Stimulated activated CD4-positive, alpha-beta T cell treated with anti-CD3 and anti-CD28 coated beads, TNF-alpha, amount 100 ng/mL, for 4 hours (primary cell): ENCODE measurements around the gene TBC1D19.
A peak's percentile ranks its signal among the peaks of the same experiment; 100 is the strongest.
"Not testable (repeated sequence)": the region's sequence is repeated elsewhere in the genome, so short reads cannot be mapped to it uniquely, and the experiment has no call there.

Source experiments
- DNase-seq, 3 experiments: peaks; one replicate each; pipeline ENCODE4 v3.0.0-alpha.2; 2020; ENCODE audit warnings: low read depth in 3 of 3

The TBC1D19 gene

GRCh38 chr4:26583865-26584652, at the start of gene TBC1D19:
TBC1D19 (plus strand) TSS chr4:26584084; CDS start chr4:26584194, 110 bp downstream.
- peak; percentile 77 to 79 (median 79) for DNase-seq

GRCh38 chr4:26542991-26543390, 40.9 kb upstream of the TBC1D19 start:
- DNase-seq: no peak

- DNase-seq: no peak
Measured at GRCh38 chr4:26544421-26544820, 39.5 kb upstream of the TBC1D19 start.

- not testable (repeated sequence) for DNase-seq
Measured at GRCh38 chr4:26548379-26548778, 35.5 kb upstream of the TBC1D19 start.

- no peak for DNase-seq
Measured at GRCh38 chr4:26557164-26557563, 26.7 kb upstream of the TBC1D19 start.

- no peak for DNase-seq
Measured at GRCh38 chr4:26558166-26558895, 25.6 kb upstream of the TBC1D19 start.

- no peak for DNase-seq
Measured at GRCh38 chr4:26566133-26566532, 17.8 kb upstream of the TBC1D19 start.

- DNase-seq: no peak
Measured at GRCh38 chr4:26568446-26568994, 15.4 kb upstream of the TBC1D19 start.

GRCh38 chr4:26570596-26570995, 13.3 kb upstream of the TBC1D19 start:
- DNase-seq: no peak

GRCh38 chr4:26573389-26573794, 10.5 kb upstream of the TBC1D19 start:
- no peak for DNase-seq

GRCh38 chr4:26574563-26574962, 9.3 kb upstream of the TBC1D19 start:
- no peak for DNase-seq

GRCh38 chr4:26576231-26576739, 7.6 kb upstream of the TBC1D19 start:
- no peak for DNase-seq

- DNase-seq: no peak
Measured at GRCh38 chr4:26577066-26577465, 6.8 kb upstream of the TBC1D19 start.

- no peak for DNase-seq
Measured at GRCh38 chr4:26579169-26579568, 4.7 kb upstream of the TBC1D19 start.

GRCh38 chr4:26581341-26581740, 2.5 kb upstream of the TBC1D19 start:
- DNase-seq: not testable (repeated sequence)

- no peak for DNase-seq
Measured at GRCh38 chr4:26583538-26583864, 383 bp upstream of the TBC1D19 start.

GRCh38 chr4:26584725-26585124, 841 bp downstream of the TBC1D19 start:
- DNase-seq: no peak

GRCh38 chr4:26589705-26590104, 5.8 kb downstream of the TBC1D19 start:
- DNase-seq: no peak

GRCh38 chr4:26590639-26591038, 6.8 kb downstream of the TBC1D19 start:
- DNase-seq: no peak

- not testable (repeated sequence) for DNase-seq
Measured at GRCh38 chr4:26593557-26593956, 9.7 kb downstream of the TBC1D19 start.

GRCh38 chr4:26594371-26594770, 10.5 kb downstream of the TBC1D19 start:
- DNase-seq: no peak

GRCh38 chr4:26594778-26595177, 10.9 kb downstream of the TBC1D19 start:
- no peak for DNase-seq

GRCh38 chr4:26596843-26597242, 13.0 kb downstream of the TBC1D19 start:
- no peak for DNase-seq
